ENCODE results near the gene TSPEAR. TPM values are rescaled to one million over a fixed set of nuclear protein-coding genes. Genes with fewer than 3 reads are reported as not detected.

TSPEAR gene
- total RNA-seq, 6 experiments from 2014 or later = not detected

GRCh38 chr21:44753357-44753756 is 42.0 kb upstream of the TSPEAR start:
- H3K9me3 ChIP-seq = no peaks in the 10 kb centered on the region
- no peaks in the 10 kb centered on the region for H3K27me3 ChIP-seq
- no peak for TF ChIP-seq CTCF (IDR thresholded peaks at IDR 0.05)
- no peak for TF ChIP-seq POLR2A (IDR thresholded peaks at IDR 0.05)
- ATAC-seq (no peak), DNase-seq (no peak)
- no peaks in the 10 kb centered on the region for H3K36me3 ChIP-seq
- no peaks in the 10 kb centered on the region for H3K4me1 ChIP-seq
- no peak overlapping the region for H3K27ac ChIP-seq
- intact Hi-C loops (cut with DNase I) = no loop called here
- 62% methylated on average over 6 of the region's 19 CpGs for WGBS (ENCODE audit: insufficient coverage, low coverage, low lambda C conversion rate, missing lambda C conversion rate)
- no peak overlapping the region for H3K4me3 ChIP-seq

- H3K4me3 ChIP-seq = no peak overlapping the region
- H3K27me3 ChIP-seq = no peaks in the 10 kb centered on the region
- H3K9me3 ChIP-seq = no peaks in the 10 kb centered on the region
- no peaks in the 10 kb centered on the region for H3K4me1 ChIP-seq
- DNase-seq (no peak), ATAC-seq (no peak)
- 40% methylated on average over 1 of the region's 11 CpGs for whole genome bisulfite sequencing (ENCODE audit: insufficient coverage, low coverage, low lambda C conversion rate, missing lambda C conversion rate)
- H3K27ac ChIP-seq = no peak overlapping the region
- H3K36me3 ChIP-seq = no peaks in the 10 kb centered on the region
- intact Hi-C loops (cut with DNase I) = no loop called here
- TF ChIP-seq POLR2A (IDR thresholded peaks at IDR 0.05) (no peak), CTCF (IDR thresholded peaks at IDR 0.05) (no peak)
Measured at GRCh38 chr21:44752671-44753235, 41.4 kb upstream of the TSPEAR start.

GRCh38 chr21:44751799-44752636 is 40.6 kb upstream of the TSPEAR start:
- no peak for DNase-seq
- intact Hi-C loops (cut with DNase I) = no loop called here
- Histone ChIP-seq H3K4me3 (no peak overlapping the region), H3K9me3 (no peaks in the 10 kb centered on the region), H3K27me3 (no peaks in the 10 kb centered on the region), H3K27ac (no peak overlapping the region), H3K4me1 (no peaks in the 10 kb centered on the region), H3K36me3 (no peaks in the 10 kb centered on the region)
- 77% methylated on average over 25 of the region's 34 CpGs for WGBS (ENCODE audit: insufficient coverage, low coverage, low lambda C conversion rate, missing lambda C conversion rate)
- no peak for ATAC-seq
- TF ChIP-seq CTCF (IDR thresholded peaks at IDR 0.05) = no peak
- TF ChIP-seq POLR2A (IDR thresholded peaks at IDR 0.05) = no peak

GRCh38 chr21:44751186-44751798 is 39.9 kb upstream of the TSPEAR start:
- TF ChIP-seq POLR2A (IDR thresholded peaks at IDR 0.05) = no peak
- no peak for TF ChIP-seq CTCF (IDR thresholded peaks at IDR 0.05)
- no peak for ATAC-seq
- intact Hi-C loops (cut with DNase I) = no loop called here

More at GRCh38 chr21:44751186-44751798, 39.9 kb upstream of the TSPEAR start:
- Histone ChIP-seq H3K27me3 (no peaks in the 10 kb centered on the region), H3K27ac (no peak overlapping the region), H3K36me3 (no peaks in the 10 kb centered on the region), H3K4me1 (no peaks in the 10 kb centered on the region), H3K9me3 (no peaks in the 10 kb centered on the region), H3K4me3 (no peak overlapping the region)
- WGBS (ENCODE audit: insufficient coverage, low coverage, low lambda C conversion rate, missing lambda C conversion rate) = 66% methylated on average over 8 of the region's 24 CpGs
- DNase-seq = no peak

Data from right lobe of liver (tissue), 6 donors.